SK-N-SH treated with all-trans-retinoic acid at 6 μM for 48 hours (cell line): ENCODE data around the gene RASSF1.

Experiments used
- CSRNP3 ChIP-seq: fragments of 250-450 bp; sonication (Bioruptor Pico); IDR thresholded peaks from 2 replicates; pipeline ENCODE4 v1.5.1; 2021; ENCODE audit warnings: mild to moderate bottlenecking, moderate library complexity
- GLIS3 ChIP-seq: fragments of 250-450 bp; sonication (Bioruptor Pico); IDR thresholded peaks from 2 replicates; pipeline ENCODE4 v1.5.0; 2020; ENCODE audit warnings: mild to moderate bottlenecking, moderate library complexity
- PATZ1 ChIP-seq: fragments of 250-450 bp; sonication (Bioruptor Pico); IDR thresholded peaks from 2 replicates; pipeline ENCODE4 v1.8.0; 2020; ENCODE audit warnings: mild to moderate bottlenecking, moderate library complexity, borderline replicate concordance
- RARB ChIP-seq: fragments of 250-450 bp; sonication (Bioruptor Pico); IDR thresholded peaks from 2 replicates; pipeline ENCODE4 v1.8.0; 2021; ENCODE audit warnings: mild to moderate bottlenecking, moderate library complexity
- TOX ChIP-seq: fragments of 250-450 bp; sonication (Bioruptor Pico); IDR thresholded peaks from 2 replicates; pipeline ENCODE4 v1.8.0; 2021; ENCODE audit warnings: mild to moderate bottlenecking, moderate library complexity, borderline replicate concordance

- no peak for TF ChIP-seq GLIS3
- TF ChIP-seq PATZ1 (CRISPR knock-in tag), result no peak
- TF ChIP-seq CSRNP3, result no peak
- no peak for TF ChIP-seq TOX (CRISPR knock-in tag)
- no peak for TF ChIP-seq RARB (CRISPR knock-in tag)
These were observed 15.4 kb upstream of the RASSF1 start for GRCh38 chr3:50355829-50356552.
